Endothelial cell (in vitro differentiated cells): ENCODE results near the gene IL20RA. TPM values are rescaled to one million over a fixed set of nuclear protein-coding genes. Genes with fewer than 3 reads are reported as not detected.
A peak's percentile ranks its signal among the peaks of the same experiment; 100 is the strongest.
"Not testable (repeated sequence)": the region's sequence is repeated elsewhere in the genome, so short reads cannot be mapped to it uniquely, and the experiment has no call there.

ENCODE experiments used
- DNase-seq: peaks from one replicate; pipeline ENCODE4 v3.0.0; 2021; ENCODE audit warnings: low spot score
- H3K27ac Mint-ChIP-seq: one replicate; pipeline ENCODE4 v1.8.0; 2021; ENCODE audit warnings: mixed read lengths, inconsistent platforms; ENCODE audit not compliant: unreplicated experiment
- H3K27me3 Mint-ChIP-seq: one replicate; pipeline ENCODE4 v1.8.0; 2021; ENCODE audit warnings: mild to moderate bottlenecking, moderate library complexity, mixed read lengths, inconsistent platforms; ENCODE audit not compliant: unreplicated experiment
- H3K36me3 Mint-ChIP-seq: one replicate; pipeline ENCODE4 v1.8.0; 2021; ENCODE audit warnings: mild to moderate bottlenecking, low read depth, mixed read lengths, inconsistent platforms; ENCODE audit not compliant: unreplicated experiment
- H3K4me1 Mint-ChIP-seq: one replicate; pipeline ENCODE4 v1.8.0; 2021; ENCODE audit warnings: mild to moderate bottlenecking, mixed read lengths, inconsistent platforms; ENCODE audit not compliant: unreplicated experiment
- H3K4me3 Mint-ChIP-seq: one replicate; pipeline ENCODE4 v1.8.0; 2021; ENCODE audit warnings: mild to moderate bottlenecking, mixed read lengths, inconsistent platforms; ENCODE audit not compliant: unreplicated experiment
- H3K9me3 Mint-ChIP-seq: one replicate; pipeline ENCODE4 v1.8.0; 2021; ENCODE audit warnings: mixed read lengths, inconsistent platforms; ENCODE audit not compliant: unreplicated experiment
- CTCF ChIP-seq: fragments of 200-600 bp; sonication (generic); IDR thresholded peaks from one replicate; pipeline ENCODE4 v1.5.0; 2021; ENCODE audit warnings: antibody characterized with exemption; ENCODE audit not compliant: unreplicated experiment
- total RNA-seq: library from RNA; stranded (reverse); fragmentation: NEBNext Ultra II Directional; extraction: Animal tissue kit (Norgen Biotek cat#: 25700); gene quantifications from one replicate; pipeline ENCODE4 v1.2.1, GENCODE V29; 2021; ENCODE audit not compliant: unreplicated experiment

IL20RA gene
- total RNA-seq, 1 donor from 2014 or later, result 0.10 TPM

- Mint-ChIP-seq H3K27me3 (no peaks in the 10 kb centered on the region), H3K27ac (no peak overlapping the region), H3K36me3 (no peaks in the 10 kb centered on the region), H3K4me3 (no peak overlapping the region), H3K9me3 (no peaks in the 10 kb centered on the region), H3K4me1 (peaks cover 7% of the 10 kb centered on the region)
- DNase-seq, result no peak
- no peak for TF ChIP-seq CTCF
These were observed 35.9 kb upstream of the IL20RA start for GRCh38 chr6:137080711-137081110.

GRCh38 chr6:137076277-137077068, 31.7 kb upstream of the IL20RA start:
- Mint-ChIP-seq H3K27me3 (no peaks in the 10 kb centered on the region), H3K36me3 (no peaks in the 10 kb centered on the region), H3K27ac (no peak overlapping the region), H3K9me3 (no peaks in the 10 kb centered on the region), H3K4me1 (peaks cover 3% of the 10 kb centered on the region), H3K4me3 (no peak overlapping the region)
- TF ChIP-seq CTCF, result peak; percentile 26
- DNase-seq, result peak; percentile 72

GRCh38 chr6:137075790-137076189, 31.0 kb upstream of the IL20RA start:
- not testable (repeated sequence) for H3K27me3 Mint-ChIP-seq, H3K4me3 Mint-ChIP-seq, H3K36me3 Mint-ChIP-seq

GRCh38 chr6:137070303-137070702, 25.5 kb upstream of the IL20RA start:
- no peak overlapping the region for H3K4me3 Mint-ChIP-seq
- no peaks in the 10 kb centered on the region for H3K36me3 Mint-ChIP-seq
- H3K27me3 Mint-ChIP-seq, result no peaks in the 10 kb centered on the region
- H3K27ac Mint-ChIP-seq, result no peak overlapping the region
- no peak for DNase-seq
- H3K4me1 Mint-ChIP-seq, result peaks cover under 1% of the 10 kb centered on the region
- TF ChIP-seq CTCF, result no peak
- H3K9me3 Mint-ChIP-seq, result no peaks in the 10 kb centered on the region

More at GRCh38 chr6:137075790-137076189, 31.0 kb upstream of the IL20RA start:
- not testable (repeated sequence) for H3K27ac Mint-ChIP-seq, H3K9me3 Mint-ChIP-seq, H3K4me1 Mint-ChIP-seq, DNase-seq

GRCh38 chr6:137067399-137067798, 22.6 kb upstream of the IL20RA start:
- Mint-ChIP-seq H3K4me3 (no peak overlapping the region), H3K27ac (no peak overlapping the region), H3K36me3 (no peaks in the 10 kb centered on the region), H3K27me3 (no peaks in the 10 kb centered on the region), H3K9me3 (no peaks in the 10 kb centered on the region), H3K4me1 (peaks cover 5% of the 10 kb centered on the region)
- no peak for TF ChIP-seq CTCF
- DNase-seq, result no peak
